Endothelial cell of umbilical vein (primary cell): ENCODE data around the gene SERINC2. TPM values are rescaled to one million over a fixed set of nuclear protein-coding genes. Genes with fewer than 3 reads are reported as not detected.

Experiments used
- BruUV-seq: library from RNA; stranded (reverse); fragments of 400-500 nt; replicated peaks from 2 replicates; lab custom pipeline; 2021; lab: Mats Ljungman, UMichigan
- CTCF ChIA-PET: fragments of 300-600, 350-600 bp; sonication (Branson Sonifier 250); formaldehyde crosslinking; loops from one replicate; lab custom pipeline; 2021; ENCODE audit warnings: antibody characterized with exemption, inconsistent platforms; lab: Charles Lee
- POLR2A ChIA-PET: fragments of 300-600, 350-600 bp; sonication (Branson Sonifier 250); formaldehyde crosslinking; loops from one replicate; lab custom pipeline; 2021; ENCODE audit warnings: antibody characterized with exemption, inconsistent platforms; lab: Charles Lee
- DNase-seq: peaks from one replicate; pipeline ENCODE4 v3.0.0-alpha.2; 2011; ENCODE audit warnings: low read depth, low spot score
- FAIRE-seq: peaks from 2 replicates; lab custom pipeline; 2011; peaks lifted over from hg19 to GRCh38; lab: Jason Lieb, UNC
- H2AFZ ChIP-seq: 2 replicates; pipeline ENCODE4 v1.6.0; 2012; ENCODE audit warnings: low read depth, low read length, control low read depth, inconsistent platforms
- H3K27ac ChIP-seq: 2 replicates; pipeline ENCODE4 v1.5.1; 2011; ENCODE audit warnings: low read depth, mild to moderate bottlenecking, control low read depth, low read length, moderate library complexity; ENCODE audit not compliant: insufficient read depth
- H3K27me3 ChIP-seq, 2 experiments: 2 replicates each; pipeline versions ENCODE4 v1.6.0 to v1.6.1; 2011; ENCODE audit warnings: low read length in 2 of 2, mixed read lengths in 1 of 2; ENCODE audit not compliant: control insufficient read depth in 2 of 2, insufficient read depth in 2 of 2
- H3K36me3 ChIP-seq, 2 experiments: 2 replicates in 1 of 2; 3 replicates in 1 of 2; pipeline ENCODE4 v1.5.1; 2011; ENCODE audit warnings: low read length in 2 of 2, mild to moderate bottlenecking in 1 of 2, moderate library complexity in 1 of 2; ENCODE audit not compliant: control insufficient read depth in 2 of 2, insufficient read depth in 2 of 2; ENCODE audit errors: extremely low read depth in 1 of 2
- H3K4me1 ChIP-seq: 3 replicates; pipeline ENCODE4 v1.5.1; 2011; ENCODE audit warnings: mild to moderate bottlenecking, low read length; ENCODE audit not compliant: control insufficient read depth, insufficient read depth; ENCODE audit errors: extremely low read depth
- H3K4me2 ChIP-seq: 2 replicates; pipeline ENCODE4 v1.6.1; 2011; ENCODE audit warnings: low read length, control low read depth, mixed read lengths; ENCODE audit not compliant: insufficient read depth
- H3K4me3 ChIP-seq, 3 experiments: fragments of 200-600 bp in 1 of 3; sonication (generic), shearing (Covaris generic) in 1 of 3; replicated peaks in 1 of 3; 2 replicates each; pipeline ENCODE4 v1.5.1; 2011 to 2016; ENCODE audit warnings: control low read depth in 3 of 3, low read length in 3 of 3, mild to moderate bottlenecking in 2 of 3, inconsistent platforms in 1 of 3, low read depth in 1 of 3, moderate library complexity in 1 of 3; ENCODE audit not compliant: insufficient read depth in 1 of 3
- H3K79me2 ChIP-seq: 2 replicates; pipeline ENCODE4 v1.6.0; 2012; ENCODE audit warnings: low read length, inconsistent platforms; ENCODE audit not compliant: control insufficient read depth, insufficient read depth
- H3K9ac ChIP-seq: replicated peaks from 2 replicates; pipeline ENCODE3; 2011; ENCODE audit warnings: low read length, control low read depth; ENCODE audit not compliant: insufficient read depth; ENCODE audit errors: extremely low read depth
- H3K9me1 ChIP-seq: replicated peaks from 3 replicates; pipeline ENCODE4 v1.6.0; 2011; ENCODE audit warnings: mild to moderate bottlenecking, low read length; ENCODE audit not compliant: control insufficient read depth, insufficient read depth; ENCODE audit errors: extremely low read depth
- H3K9me3 ChIP-seq: replicated peaks from 2 replicates; pipeline ENCODE4 v1.5.1; 2012; ENCODE audit warnings: low read length, inconsistent platforms; ENCODE audit not compliant: control insufficient read depth, insufficient read depth
- H4K20me1 ChIP-seq: replicated peaks from 2 replicates; pipeline ENCODE3; 2011; ENCODE audit warnings: mild to moderate bottlenecking, low read length; ENCODE audit not compliant: control insufficient read depth, insufficient read depth; ENCODE audit errors: extremely low read depth
- CTCF ChIP-seq, 2 donors: IDR thresholded peaks; 1 replicate in 1 of 2; 2 replicates in 1 of 2; pipeline ENCODE4 v1.5.1; 2011; ENCODE audit warnings: low read length in 2 of 2, mild to moderate bottlenecking in 2 of 2, moderate library complexity in 2 of 2, control low read depth in 1 of 2, inconsistent platforms in 1 of 2, low read depth in 1 of 2; ENCODE audit not compliant: insufficient read depth in 1 of 2; ENCODE audit errors: extremely low read depth in 1 of 2
- EZH2 ChIP-seq: IDR thresholded peaks from 2 replicates; pipeline ENCODE4 v1.6.1; 2012; ENCODE audit warnings: borderline replicate concordance, low read depth, mild to moderate bottlenecking, moderate library complexity, low read length, inconsistent platforms; ENCODE audit not compliant: severe bottlenecking
- FOS ChIP-seq: IDR thresholded peaks from 2 replicates; pipeline ENCODE4 v1.6.1; 2011; ENCODE audit warnings: mild to moderate bottlenecking, low read length, moderate library complexity, borderline replicate concordance; ENCODE audit not compliant: insufficient read depth
- JUN ChIP-seq: IDR thresholded peaks from 2 replicates; pipeline ENCODE4 v1.6.1; 2011; ENCODE audit warnings: borderline replicate concordance, low read depth; ENCODE audit not compliant: insufficient read length, insufficient read depth
- POLR2AphosphoS5 ChIP-seq: IDR thresholded peaks from 2 replicates; pipeline ENCODE4 v1.6.1; 2012; ENCODE audit warnings: low read depth, mild to moderate bottlenecking, control low read depth, low read length, moderate library complexity; ENCODE audit not compliant: insufficient read depth
- dilution Hi-C: fragments of 300-500 bp; cut with MboI; formaldehyde crosslinking; loops from one replicate; pipeline ENCODE4 v1.15.0; 2019; ENCODE audit warnings: low sequenced_read_pairs; ENCODE audit not compliant: extremely low pct_ligation_motif_present
- intact Hi-C: fragments of 100-400 bp; cut with micrococcal nuclease; formaldehyde crosslinking; loops from one replicate; pipeline ENCODE4 v1.10.0; 2022
- polyA plus RNA-seq, 4 experiments: library from polyadenylated mRNA; depleted of rRNA in 3 of 4; stranded (reverse) in 3 of 4; unstranded in 1 of 4; fragments of >200 nt; gene quantifications; 2 replicates each; pipeline versions ENCODE4 v1.2.1 to v1.2.3, GENCODE V29; 2011 to 2012; ENCODE audit warnings: missing spikeins in 1 of 4
- total RNA-seq: library from RNA; stranded (reverse); gene quantifications from 2 replicates; pipeline ENCODE4 v1.2.3, GENCODE V29; 2021

The SERINC2 gene
- total and polyA plus RNA-seq, 2 donors (not counting 3 experiments of a cell fraction or from before 2014, with no cell fraction given): 19.4 to 34.6 TPM

- no peak overlapping the region for H3K9ac ChIP-seq
- TF ChIP-seq EZH2 (no peak), POLR2AphosphoS5 (no peak), CTCF (IDR thresholded peaks at IDR 0.05; ENCODE audit: extremely low read depth in 1 of 2, insufficient read depth in 1 of 2, low read depth in 1 of 2, low read length in 2 of 2) (no peak), JUN (no peak), FOS (no peak)
- H4K20me1 ChIP-seq: no peaks in the 10 kb centered on the region
- no peaks in the 10 kb centered on the region for H3K4me1 ChIP-seq
- no peak for DNase-seq
- no peak overlapping the region for H3K4me2 ChIP-seq
- no peaks in the 10 kb centered on the region for H3K9me3 ChIP-seq
- BruUV-seq: no TSS peak
- no peak overlapping the region for H3K4me3 ChIP-seq
- H3K79me2 ChIP-seq: no peaks in the 10 kb centered on the region
- FAIRE-seq: no peak
- dilution Hi-C loops: no loop called here
- no peaks in the 10 kb centered on the region for H3K36me3 ChIP-seq
- POLR2A ChIA-PET: no interaction called here
- CTCF ChIA-PET: interaction anchor here (1.6 kb wide), 1 partner anchor 13 kb away, joined by 4 read pairs; no protein-coding TSS in a partner anchor
- H3K27me3 ChIP-seq: no peaks in the 10 kb centered on the region
- no peak overlapping the region for H3K27ac ChIP-seq
- H2AFZ ChIP-seq: no peak overlapping the region
- intact Hi-C loops: no loop called here
- no peaks in the 10 kb centered on the region for H3K9me1 ChIP-seq
These were observed 22.0 kb downstream of the SERINC2 start for GRCh38 chr1:31434979-31435378.
